Mesendoderm (in vitro differentiated cells): ENCODE data around the gene ATL2.
A peak's percentile ranks its signal among the peaks of the same experiment; 100 is the strongest.
"Not testable (repeated sequence)": the region's sequence is repeated elsewhere in the genome, so short reads cannot be mapped to it uniquely, and the experiment has no call there.

Experiments used
- DNase-seq: peaks from one replicate; pipeline ENCODE4 v3.0.0; 2013
- H2AK5ac ChIP-seq: 2 replicates; pipeline ENCODE4 v1.6.1; 2013; ENCODE audit warnings: low read length, inconsistent platforms
- H2BK120ac ChIP-seq: 2 replicates; pipeline ENCODE4 v1.6.1; 2013; ENCODE audit warnings: low read depth, mild to moderate bottlenecking, low read length, moderate library complexity, mixed read lengths
- H2BK15ac ChIP-seq: replicated peaks from 2 replicates; pipeline ENCODE4 v1.6.1; 2013; ENCODE audit warnings: low read depth, mild to moderate bottlenecking, moderate library complexity
- H2BK5ac ChIP-seq: 2 replicates; pipeline ENCODE4 v1.6.1; 2013; ENCODE audit warnings: low read length, inconsistent platforms
- H3K18ac ChIP-seq: 2 replicates; pipeline ENCODE4 v1.6.1; 2013; ENCODE audit warnings: mild to moderate bottlenecking, low read length, mixed read lengths
- H3K23ac ChIP-seq: one replicate; pipeline ENCODE4 v1.6.1; 2013; ENCODE audit warnings: low read length
- H3K27ac ChIP-seq: 2 replicates; pipeline ENCODE4 v1.5.1; 2013; ENCODE audit warnings: low read depth, mild to moderate bottlenecking, inconsistent platforms, low read length, moderate library complexity
- H3K27me3 ChIP-seq: 2 replicates; pipeline ENCODE4 v1.6.1; 2013; ENCODE audit warnings: low read length, control low read depth, mild to moderate bottlenecking, inconsistent platforms; ENCODE audit not compliant: insufficient read depth, poor library complexity
- H3K36me3 ChIP-seq: 2 replicates; pipeline ENCODE4 v1.6.1; 2013; ENCODE audit warnings: low read length, inconsistent platforms; ENCODE audit not compliant: control insufficient read depth, insufficient read depth
- H3K4ac ChIP-seq: one replicate; pipeline ENCODE4 v1.6.1; 2013; ENCODE audit warnings: low read depth, mild to moderate bottlenecking, low read length, moderate library complexity
- H3K4me1 ChIP-seq: 2 replicates; pipeline ENCODE4 v1.6.1; 2013; ENCODE audit warnings: low read depth, low read length, inconsistent platforms; ENCODE audit not compliant: control insufficient read depth
- H3K4me2 ChIP-seq: 2 replicates; pipeline ENCODE4 v1.6.1; 2013; ENCODE audit warnings: low read length
- H3K4me3 ChIP-seq: 2 replicates; pipeline ENCODE4 v1.5.1; 2013; ENCODE audit warnings: mild to moderate bottlenecking, low read length
- H3K56ac ChIP-seq: one replicate; pipeline ENCODE4 v1.6.1; 2013; ENCODE audit warnings: low read length
- H3K79me1 ChIP-seq: 2 replicates; pipeline ENCODE4 v1.6.1; 2013; ENCODE audit warnings: low read length, inconsistent platforms
- H3K79me2 ChIP-seq: 2 replicates; pipeline ENCODE4 v1.6.1; 2013; ENCODE audit warnings: mild to moderate bottlenecking, low read length; ENCODE audit not compliant: control insufficient read depth, insufficient read depth
- H3K9ac ChIP-seq: 2 replicates; pipeline ENCODE4 v1.6.1; 2013; ENCODE audit warnings: low read length, inconsistent platforms
- H4K5ac ChIP-seq: one replicate; pipeline ENCODE4 v1.6.1; 2013; ENCODE audit warnings: low read length
- H4K8ac ChIP-seq: one replicate; pipeline ENCODE4 v1.6.1; 2013; ENCODE audit warnings: low read depth, mild to moderate bottlenecking, control low read depth, low read length, moderate library complexity
- WGBS: extraction: QIAGEN DNeasy Blood & Tissue Kit; methylation state at CpG from one replicate; pipeline ENCODE4 v1.1.7; 2013; ENCODE audit warnings: low lambda C conversion rate, missing lambda C conversion rate; ENCODE audit not compliant: insufficient coverage; ENCODE audit errors: extremely low coverage; 5-methylcytosine and 5-hydroxymethylcytosine counted together

Gene ATL2

DNA sequence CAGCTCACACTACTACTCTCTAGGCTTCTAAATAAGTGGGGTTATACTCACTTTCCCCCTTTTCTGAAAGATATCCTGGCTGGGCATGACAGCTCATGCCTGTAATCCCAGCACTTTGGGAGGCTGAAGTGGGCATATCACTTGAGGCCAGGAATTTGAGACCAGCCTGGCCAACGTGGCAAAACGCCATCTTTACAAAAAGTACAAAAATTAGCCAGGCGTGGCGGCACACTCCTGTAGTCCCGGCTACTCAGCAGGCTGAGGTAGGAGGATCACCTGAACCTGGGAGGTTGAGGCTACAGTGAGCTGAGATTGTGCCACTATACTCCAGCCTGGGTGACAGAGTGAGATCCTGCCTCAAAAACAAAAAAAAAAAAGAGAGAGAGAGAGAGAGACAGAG lies 57.8 kb downstream of the ATL2 start:
- not testable (repeated sequence) for H3K79me2 ChIP-seq, H3K79me1 ChIP-seq, H4K8ac ChIP-seq, H3K36me3 ChIP-seq, H3K23ac ChIP-seq, H2AK5ac ChIP-seq, H3K4me3 ChIP-seq, H2BK120ac ChIP-seq, H3K9ac ChIP-seq, H3K18ac ChIP-seq, H3K27ac ChIP-seq, H2BK5ac ChIP-seq, H3K56ac ChIP-seq, H3K4ac ChIP-seq, H3K4me2 ChIP-seq, DNase-seq, H4K5ac ChIP-seq, H2BK15ac ChIP-seq, H3K4me1 ChIP-seq, H3K27me3 ChIP-seq
- no CpG with 5 or more reads among the region's 5 CpGs for WGBS

DNA sequence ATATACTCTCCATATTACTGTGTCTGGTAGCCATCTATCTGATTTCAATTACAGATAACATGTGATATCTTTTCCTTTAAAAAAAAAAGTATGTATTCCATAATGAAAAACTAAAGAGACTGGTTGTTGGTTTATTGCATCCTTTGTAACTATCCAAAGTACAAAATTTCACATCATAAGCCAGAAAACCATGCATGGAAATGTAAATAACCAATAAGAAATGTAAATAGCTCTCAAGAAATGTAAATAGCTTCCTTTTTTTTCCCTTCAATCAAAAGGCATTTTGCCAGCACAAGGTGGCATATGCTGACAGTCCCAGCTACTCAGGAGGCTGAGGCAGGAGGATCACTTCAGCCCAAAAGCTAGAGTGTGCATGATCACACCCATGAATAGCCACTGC lies 59.3 kb downstream of the ATL2 start:
- no peak for DNase-seq
- H4K5ac ChIP-seq = no peak overlapping the region
- H3K9ac ChIP-seq = no peak overlapping the region
- no peak overlapping the region for H2BK15ac ChIP-seq
- H3K4me2 ChIP-seq = no peak overlapping the region
- no peaks in the 10 kb centered on the region for H3K27me3 ChIP-seq
- H3K36me3 ChIP-seq = peaks cover 1% of the 10 kb centered on the region
- H3K4me1 ChIP-seq = no peaks in the 10 kb centered on the region
- H3K4ac ChIP-seq = no peak overlapping the region
- no peak overlapping the region for H3K4me3 ChIP-seq
- no peak overlapping the region for H3K18ac ChIP-seq
- no peak overlapping the region for H3K56ac ChIP-seq
- H2BK120ac ChIP-seq = no peak overlapping the region
- no peak overlapping the region for H2AK5ac ChIP-seq
- H3K79me1 ChIP-seq = peaks cover 7% of the 10 kb centered on the region
- no peak overlapping the region for H4K8ac ChIP-seq
- no peak overlapping the region for H3K23ac ChIP-seq
- H3K79me2 ChIP-seq = peaks cover 3% of the 10 kb centered on the region
- H3K27ac ChIP-seq = no peak overlapping the region
- H2BK5ac ChIP-seq = no peak overlapping the region

- H4K5ac ChIP-seq = no peak overlapping the region
- H3K23ac ChIP-seq = no peak overlapping the region
- no peak overlapping the region for H4K8ac ChIP-seq
- no peak overlapping the region for H3K4ac ChIP-seq
- no CpG with 5 or more reads among the region's 2 CpGs for WGBS
- no peaks in the 10 kb centered on the region for H3K79me2 ChIP-seq
- no peaks in the 10 kb centered on the region for H3K27me3 ChIP-seq
- no peak overlapping the region for H2AK5ac ChIP-seq
- no peak overlapping the region for H3K9ac ChIP-seq
- no peaks in the 10 kb centered on the region for H3K4me1 ChIP-seq
- peaks cover 2% of the 10 kb centered on the region for H3K79me1 ChIP-seq
- no peak overlapping the region for H3K4me2 ChIP-seq
- H3K4me3 ChIP-seq = no peak overlapping the region
- no peak overlapping the region for H2BK5ac ChIP-seq
- no peak overlapping the region for H2BK120ac ChIP-seq
- no peak overlapping the region for H3K18ac ChIP-seq
- H2BK15ac ChIP-seq = no peak overlapping the region
- no peak overlapping the region for H3K56ac ChIP-seq
- peak; percentile 78 for DNase-seq
- peaks cover 1% of the 10 kb centered on the region for H3K36me3 ChIP-seq
- no peak overlapping the region for H3K27ac ChIP-seq
These were observed 61.3 kb downstream of the ATL2 start for GRCh38 chr2:38315707-38316333.

GRCh38 chr2:38308821-38309220 lies 68.3 kb downstream of the ATL2 start:
- Histone ChIP-seq H2BK5ac (no peak overlapping the region), H3K27ac (no peak overlapping the region), H2AK5ac (no peak overlapping the region), H3K79me2 (no peaks in the 10 kb centered on the region), H3K79me1 (peaks cover 2% of the 10 kb centered on the region), H4K5ac (no peak overlapping the region), H3K4me2 (no peak overlapping the region), H3K18ac (no peak overlapping the region), H2BK15ac (no peak overlapping the region), H3K36me3 (peaks cover 3% of the 10 kb centered on the region), H3K9ac (no peak overlapping the region), H3K4me1 (no peaks in the 10 kb centered on the region), H3K56ac (no peak overlapping the region), H3K27me3 (no peaks in the 10 kb centered on the region), H4K8ac (no peak overlapping the region), H3K4ac (no peak overlapping the region), H2BK120ac (no peak overlapping the region), H3K23ac (no peak overlapping the region), H3K4me3 (no peak overlapping the region)
- no CpG with 5 or more reads among the region's 1 CpG for WGBS
- DNase-seq = no peak

DNA sequence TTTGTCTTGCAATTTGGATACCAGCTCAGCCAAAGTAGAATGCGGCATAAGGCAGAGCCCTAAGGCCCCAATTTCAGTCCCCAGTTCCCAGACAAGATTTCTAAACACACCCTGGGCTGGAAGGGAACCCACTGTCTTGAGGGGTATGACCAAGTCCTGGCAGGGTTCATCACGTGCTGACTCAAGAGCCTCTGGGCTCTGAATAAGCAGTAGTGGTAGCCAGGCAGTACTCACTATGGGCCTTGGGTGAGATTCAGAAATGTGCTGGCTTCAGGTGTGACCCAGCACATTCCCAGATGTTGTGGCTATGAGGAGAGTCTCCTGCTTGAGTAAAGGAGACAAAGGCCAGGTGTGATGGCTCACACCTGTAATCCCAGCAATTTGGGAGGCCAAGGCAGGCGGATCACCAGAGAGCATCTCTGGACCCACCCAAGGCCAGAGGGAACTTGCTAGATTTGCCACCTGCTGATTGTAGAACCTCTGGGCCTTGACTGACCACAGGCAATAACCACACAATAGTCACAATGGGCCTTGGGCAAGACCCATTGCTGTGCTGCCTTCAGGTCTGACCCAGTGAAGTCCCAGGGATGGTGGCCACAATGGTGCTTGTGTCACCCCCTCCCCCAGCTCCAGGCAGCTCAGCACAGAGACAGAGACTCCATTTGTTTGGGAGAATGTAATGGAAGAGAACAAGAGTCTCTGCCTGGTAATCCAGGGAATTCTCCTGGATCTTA lies 74.9 kb downstream of the ATL2 start:
- Histone ChIP-seq H2BK15ac (no peak overlapping the region), H2AK5ac (no peak overlapping the region), H2BK120ac (no peak overlapping the region), H3K4me2 (no peak overlapping the region), H3K18ac (peak overlapping the region; percentile 25), H4K5ac (no peak overlapping the region), H4K8ac (no peak overlapping the region), H3K79me1 (peaks cover 4% of the 10 kb centered on the region), H2BK5ac (no peak overlapping the region), H3K36me3 (peaks cover 3% of the 10 kb centered on the region), H3K4me1 (peaks cover 12% of the 10 kb centered on the region), H3K79me2 (peaks cover 2% of the 10 kb centered on the region), H3K27me3 (no peaks in the 10 kb centered on the region), H3K4me3 (no peak overlapping the region), H3K9ac (no peak overlapping the region), H3K23ac (no peak overlapping the region), H3K56ac (peak overlapping the region; percentile 22), H3K27ac (peak overlapping the region; percentile 77), H3K4ac (peak overlapping the region; percentile 20)
- DNase-seq = peak; percentile 44
- no CpG with 5 or more reads among the region's 3 CpGs for WGBS
